HG02970 (cell line): ENCODE results near the gene DNAJC21.
A peak's percentile ranks its signal among the peaks of the same experiment; 100 is the strongest.

ENCODE experiments used
- ATAC-seq: cut with Tn5 transposase; IDR thresholded peaks from one replicate; pipeline ENCODE4 v1.9.1; 2021; ENCODE audit warnings: mild to moderate bottlenecking, moderate library complexity, moderate number of reproducible peaks; ENCODE audit not compliant: unreplicated experiment, low FRiP score

DNAJC21 gene

DNA sequence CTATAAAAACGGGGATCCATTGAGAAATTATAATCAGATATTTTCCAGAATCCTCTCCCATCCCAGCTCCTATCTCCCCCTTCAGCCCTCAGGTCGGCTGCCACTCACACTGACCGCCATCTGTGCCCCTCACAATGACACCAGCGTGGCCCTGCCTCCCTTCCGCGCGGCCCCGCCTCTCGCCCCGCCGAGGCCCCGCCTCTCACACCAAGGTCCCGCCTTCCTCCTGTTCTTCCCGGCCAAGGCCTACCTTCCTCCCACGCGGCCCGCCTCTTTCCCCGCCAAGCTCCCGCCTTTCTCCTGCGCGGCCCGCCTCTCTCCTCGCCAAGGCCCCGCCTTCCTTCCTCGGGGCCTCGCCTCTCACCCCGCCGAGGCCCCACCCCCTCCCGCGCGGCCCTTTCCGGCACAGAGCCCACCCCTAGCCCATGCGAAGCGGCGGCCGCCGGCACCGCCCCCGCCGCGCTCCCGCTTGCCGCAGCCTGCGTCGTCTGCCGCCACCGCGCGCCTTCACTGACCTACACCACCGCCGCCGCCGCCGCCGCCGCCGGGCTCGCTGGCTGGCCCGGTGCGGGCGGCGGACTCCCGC, at the start of gene DNAJC21:
DNAJC21 (plus strand) TSS at position 426 of the 586 bp plus-strand sequence. CDS start 261 bp downstream, outside the sequence.
- ATAC-seq, result peak; percentile 92

DNA sequence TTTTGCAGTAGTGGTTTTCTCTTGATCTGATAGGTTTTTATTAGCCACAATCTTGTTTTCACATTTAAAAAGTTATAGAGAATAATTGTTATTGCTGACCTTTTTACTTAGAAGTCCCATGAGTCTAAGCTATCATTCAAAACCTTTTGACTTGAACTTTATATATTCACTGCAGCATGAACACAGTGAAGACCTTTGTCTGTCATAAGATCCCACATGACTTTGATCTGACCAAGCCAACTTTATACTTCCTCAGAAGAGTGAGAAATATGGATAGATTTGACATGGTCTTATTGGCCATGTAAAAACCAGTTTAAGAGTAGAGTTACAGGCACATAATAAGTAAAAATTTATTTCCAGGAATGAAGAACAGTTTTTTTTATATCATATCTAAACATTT, 48.1 kb upstream of the DNAJC21 start:
- ATAC-seq, result no peak

DNA sequence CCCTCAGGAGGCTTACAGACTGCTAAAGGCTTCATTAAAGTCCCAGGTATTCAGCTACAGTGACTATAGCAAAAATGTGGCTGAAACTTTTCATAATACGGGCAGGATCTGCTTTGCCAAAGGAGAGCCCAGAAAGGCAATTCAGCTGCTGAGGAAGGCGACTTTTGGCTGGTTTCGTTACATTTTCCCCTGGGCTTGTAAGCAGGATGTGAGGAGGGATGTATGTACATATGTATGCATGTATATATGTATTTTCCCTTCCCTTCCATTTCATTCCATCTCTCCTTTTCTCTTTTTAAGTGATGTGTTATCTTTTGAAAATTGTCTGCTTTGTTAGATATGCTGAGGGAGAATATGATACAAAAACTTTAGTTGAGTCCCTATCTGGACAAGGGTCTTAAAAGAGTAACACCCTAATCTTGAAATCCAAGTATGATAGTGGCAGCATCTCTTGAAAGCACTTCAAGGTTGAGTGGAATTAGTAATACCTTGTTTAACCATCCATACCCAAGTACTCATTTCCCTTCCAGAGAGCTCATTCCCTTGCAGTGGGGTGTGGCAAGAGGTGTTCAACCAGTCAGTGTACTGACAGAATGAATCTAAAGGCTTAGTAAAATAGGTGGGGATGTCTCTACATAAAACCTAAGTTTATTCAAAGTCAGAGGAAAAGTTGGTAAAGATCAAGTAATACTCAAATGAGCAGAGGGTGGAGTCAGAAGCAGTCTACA, 42.8 kb upstream of the DNAJC21 start:
- ATAC-seq, result no peak

DNA sequence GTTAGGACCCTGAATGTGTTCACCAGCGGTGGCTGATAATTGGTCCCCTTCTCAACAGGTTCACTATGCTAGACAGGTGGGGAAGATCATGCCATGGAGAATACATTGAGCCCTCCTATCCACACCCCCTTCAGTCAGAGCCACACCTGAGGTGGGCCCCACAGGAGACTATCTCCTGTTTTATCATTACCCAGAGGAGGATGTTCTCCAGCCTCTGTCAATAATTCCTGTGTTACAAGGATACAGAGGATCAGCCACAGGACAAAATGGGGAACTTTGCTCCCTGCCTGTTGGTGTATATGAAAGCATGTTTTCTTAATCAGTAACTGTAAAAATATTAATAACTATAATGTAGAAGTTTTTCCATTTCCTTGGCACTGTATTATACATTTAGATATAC, 40.0 kb upstream of the DNAJC21 start:
- no peak for ATAC-seq

DNA sequence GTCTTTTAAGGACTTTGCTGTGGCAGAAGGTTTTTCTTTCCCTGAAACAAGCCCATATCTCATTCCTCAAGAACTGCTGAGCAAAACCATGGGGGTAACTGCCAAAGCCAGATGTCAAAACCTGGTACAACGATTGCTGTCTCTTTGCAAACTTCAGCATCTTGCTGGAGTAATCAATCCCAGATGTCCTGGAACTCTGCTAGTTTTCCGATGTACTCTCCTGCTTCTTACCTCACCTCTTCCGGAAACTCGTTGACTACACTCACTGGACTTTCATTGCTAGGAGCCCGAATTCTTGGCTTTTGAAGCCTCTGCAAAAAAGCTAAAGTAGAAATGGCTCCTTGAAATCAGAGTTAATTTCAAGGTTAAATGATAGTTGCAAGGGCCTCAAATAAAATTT, 37.4 kb upstream of the DNAJC21 start:
- no peak for ATAC-seq

DNA sequence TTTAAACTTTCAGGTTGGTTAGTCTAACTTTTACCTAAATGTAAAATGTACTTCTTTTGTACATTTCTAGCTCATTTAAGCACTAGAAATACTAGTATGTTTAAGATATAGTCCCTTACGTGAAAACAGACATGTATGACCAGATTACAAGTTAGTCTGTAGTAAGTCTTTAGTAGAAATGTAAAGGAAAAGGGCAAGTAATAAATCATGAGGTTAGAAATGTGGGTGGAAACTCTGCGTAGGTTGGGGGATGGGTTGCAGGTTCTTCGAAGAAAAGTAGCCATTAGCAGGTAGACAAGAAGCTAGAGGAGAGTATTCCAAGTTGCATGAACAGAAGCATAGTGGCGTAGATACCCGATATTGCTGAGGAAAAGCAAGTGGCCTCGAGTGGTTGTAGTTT, 36.9 kb upstream of the DNAJC21 start:
- no peak for ATAC-seq

DNA sequence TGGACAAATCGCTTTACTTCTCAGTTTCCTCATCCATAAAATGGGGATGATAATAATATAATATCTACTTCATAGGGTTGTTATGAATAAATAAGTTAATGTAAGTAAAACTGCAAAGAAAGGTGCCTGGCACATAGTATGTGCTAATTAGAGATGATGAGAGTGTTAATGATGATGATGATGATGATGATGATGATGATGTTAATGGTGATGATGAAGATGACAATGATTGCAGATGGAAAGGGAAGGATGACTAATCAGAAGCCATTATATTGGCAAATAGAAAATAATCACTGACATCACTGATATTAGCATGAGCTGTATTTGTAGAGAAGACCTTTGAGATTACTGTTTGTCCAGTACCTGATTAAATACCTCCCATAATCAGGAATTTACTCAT, 34.6 kb upstream of the DNAJC21 start:
- ATAC-seq, result no peak

DNA sequence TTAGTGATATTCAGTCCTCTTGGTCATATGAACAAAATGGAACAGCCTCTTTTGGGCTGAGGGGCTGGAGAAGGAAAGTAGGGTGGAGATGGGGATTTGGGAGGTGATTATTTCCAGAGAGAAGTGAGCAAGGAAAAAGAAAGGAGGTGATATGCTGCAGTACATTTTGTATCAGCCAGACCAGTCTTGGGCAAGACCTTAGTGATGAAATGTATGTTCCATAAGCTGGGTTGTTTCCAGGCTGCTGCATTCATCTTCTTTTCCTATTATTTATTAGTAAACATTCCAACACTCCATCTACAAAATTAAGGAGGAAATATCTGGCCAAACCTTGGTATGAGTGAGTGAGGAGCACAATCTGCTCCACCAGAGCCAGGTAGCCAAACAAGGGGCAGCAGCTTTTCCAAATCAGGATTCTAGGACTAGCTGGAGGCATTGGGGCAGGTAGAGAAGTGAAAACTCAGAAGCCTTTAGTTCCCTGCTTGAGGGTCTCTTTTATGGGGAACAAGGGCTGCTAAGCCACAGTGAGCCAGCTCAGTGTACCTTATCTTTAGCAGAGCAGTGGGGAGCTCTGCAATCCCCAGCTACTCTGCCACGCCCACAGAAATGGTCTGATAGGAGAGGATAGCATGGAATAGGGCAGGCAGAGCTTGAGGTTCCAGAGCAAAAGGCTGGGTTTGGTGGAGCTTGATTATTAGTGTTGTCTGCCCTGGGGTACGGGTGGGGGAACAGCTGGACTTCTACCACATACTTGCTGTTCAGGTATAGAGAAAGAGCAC, 33.5 kb upstream of the DNAJC21 start:
- ATAC-seq, result no peak

DNA sequence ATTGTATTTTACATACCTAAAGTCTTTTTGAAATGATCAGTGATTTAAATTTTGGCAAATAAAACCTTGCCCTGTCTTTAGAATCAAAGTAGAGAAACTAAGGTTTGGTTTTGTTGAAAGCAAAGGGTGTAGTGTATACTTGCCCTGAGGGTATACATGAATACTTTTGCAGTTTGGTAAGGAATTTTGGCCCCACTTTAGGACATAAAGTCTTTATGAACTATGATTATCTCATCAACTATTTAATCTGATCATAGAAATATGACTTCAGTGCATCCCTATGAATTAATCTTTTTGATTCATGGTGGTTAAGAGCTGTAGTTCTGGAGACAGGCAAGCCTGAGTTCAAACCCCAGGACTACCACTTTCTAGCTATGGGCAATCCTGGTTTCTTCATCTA, 31.7 kb upstream of the DNAJC21 start:
- ATAC-seq, result no peak

DNA sequence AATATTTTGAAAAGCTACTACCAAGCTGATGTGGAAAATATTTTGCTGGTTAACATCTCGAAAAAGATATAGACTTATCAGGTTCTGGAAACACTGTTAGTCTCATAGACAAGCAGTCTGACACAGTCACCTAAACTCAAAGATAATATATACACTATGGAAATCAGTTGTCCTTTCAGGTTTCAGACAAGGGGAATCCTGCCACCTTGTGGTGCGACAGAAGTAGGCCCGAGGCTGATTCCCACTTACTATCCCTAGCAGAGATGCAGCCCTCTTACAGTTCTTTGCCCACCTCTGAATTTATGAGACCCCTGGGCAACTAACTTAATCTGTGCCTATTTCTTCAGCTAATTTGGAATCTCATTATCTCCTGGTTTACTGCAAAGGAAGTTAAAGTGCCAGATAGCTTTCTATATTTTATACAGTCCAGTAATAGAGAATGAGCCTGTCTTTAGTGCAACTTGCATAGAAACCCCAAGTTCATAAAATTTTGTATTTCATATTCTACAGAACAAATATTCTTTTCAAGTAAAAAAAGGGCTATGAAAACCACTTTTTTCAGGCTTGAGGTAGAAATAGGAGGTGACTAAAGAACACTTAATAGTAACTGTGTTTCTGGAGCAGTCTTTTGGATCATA, 31.0 kb upstream of the DNAJC21 start:
- no peak for ATAC-seq

DNA sequence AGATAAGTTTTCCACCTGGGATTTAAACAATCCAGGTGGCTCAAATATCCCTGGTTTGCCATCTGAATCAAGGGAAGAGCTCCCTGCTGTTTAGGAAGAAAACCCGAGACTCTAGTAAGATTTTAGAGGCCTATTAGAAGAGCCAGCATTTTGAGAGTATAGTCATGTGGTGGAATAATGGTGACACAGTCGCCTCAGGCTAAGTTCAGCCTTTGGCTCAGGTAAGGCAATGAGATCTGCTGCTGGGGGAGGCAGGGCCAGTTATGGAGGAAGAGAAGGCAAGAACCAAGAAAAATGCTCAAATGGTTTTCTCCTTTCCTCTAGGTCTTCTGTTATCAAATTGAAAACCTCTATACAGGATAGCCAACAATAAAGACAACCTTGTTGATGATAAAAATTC, 30.3 kb upstream of the DNAJC21 start:
- ATAC-seq, result no peak

DNA sequence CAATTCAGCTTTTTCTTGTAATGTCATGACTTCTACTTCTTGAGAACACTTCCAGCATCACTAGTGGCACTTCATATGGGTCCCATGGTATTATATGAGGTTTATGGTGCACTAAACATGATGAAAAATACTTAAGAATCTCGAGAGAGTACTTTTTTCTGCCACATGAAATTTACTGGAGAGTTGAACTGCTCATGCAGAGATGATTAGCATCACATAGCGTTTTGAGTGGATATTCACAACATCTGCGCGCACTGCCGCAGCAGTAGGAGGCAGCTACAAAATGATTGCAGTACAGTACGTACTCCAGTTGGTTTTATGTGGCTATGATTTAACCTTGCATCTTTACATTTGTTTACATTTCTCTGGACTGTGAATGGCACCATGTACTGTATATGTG, 28.7 kb upstream of the DNAJC21 start:
- no peak for ATAC-seq

DNA sequence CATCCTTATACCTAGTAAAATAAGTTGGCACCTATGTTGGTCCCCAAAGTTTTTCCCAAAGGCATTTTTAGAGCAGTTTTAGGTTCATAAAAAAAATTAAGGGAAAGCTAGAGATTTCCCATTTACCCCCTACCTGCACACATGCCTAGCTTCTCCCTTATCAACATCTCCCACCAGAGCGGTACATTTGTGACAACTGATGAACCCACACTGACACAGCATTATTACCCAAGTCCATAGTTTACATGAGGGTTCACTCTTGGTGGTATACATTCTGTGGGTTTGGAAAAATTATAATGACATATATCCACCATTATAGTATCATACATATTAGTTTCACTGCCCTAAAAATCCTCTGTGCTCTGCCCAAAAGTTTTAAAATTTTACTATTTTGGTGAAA, 26.1 kb upstream of the DNAJC21 start:
- ATAC-seq, result no peak

DNA sequence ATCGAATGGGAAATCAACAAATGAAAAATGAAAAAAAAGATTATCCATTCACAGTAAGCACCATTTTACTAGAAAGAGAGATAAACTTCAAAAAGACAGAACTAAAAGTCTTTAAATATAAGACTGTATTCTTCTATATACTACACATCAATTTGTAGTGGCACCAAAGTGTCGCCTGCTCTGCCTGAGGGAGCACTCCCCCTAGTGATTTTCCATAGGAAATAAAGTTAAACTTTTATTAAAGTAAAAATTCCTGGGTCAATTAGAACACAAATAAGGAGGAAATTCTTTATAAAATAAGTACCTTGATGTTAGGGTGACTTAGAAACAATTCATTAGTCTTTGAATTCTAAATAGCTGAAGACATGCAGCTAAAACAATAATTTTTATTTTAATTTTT, 23.8 kb upstream of the DNAJC21 start:
- ATAC-seq, result no peak

DNA sequence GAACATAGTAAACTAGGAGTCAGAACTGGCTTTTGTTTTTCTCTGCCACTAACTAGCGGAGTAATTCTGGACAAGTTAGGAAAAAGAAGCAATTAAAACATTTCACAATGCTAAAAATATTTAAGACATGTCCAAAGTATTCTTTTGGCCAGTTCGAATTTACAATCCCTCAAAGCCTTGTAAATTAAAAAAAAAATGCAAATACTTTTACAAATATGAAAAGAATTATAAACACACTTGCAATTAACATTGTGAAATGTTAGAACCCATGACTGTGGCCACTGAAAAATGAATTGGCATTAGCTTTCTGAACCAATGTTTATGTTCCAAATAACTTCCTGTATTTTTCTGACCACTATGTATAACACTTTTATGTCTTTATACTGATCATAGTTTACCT, 16.3 kb upstream of the DNAJC21 start:
- ATAC-seq, result no peak

DNA sequence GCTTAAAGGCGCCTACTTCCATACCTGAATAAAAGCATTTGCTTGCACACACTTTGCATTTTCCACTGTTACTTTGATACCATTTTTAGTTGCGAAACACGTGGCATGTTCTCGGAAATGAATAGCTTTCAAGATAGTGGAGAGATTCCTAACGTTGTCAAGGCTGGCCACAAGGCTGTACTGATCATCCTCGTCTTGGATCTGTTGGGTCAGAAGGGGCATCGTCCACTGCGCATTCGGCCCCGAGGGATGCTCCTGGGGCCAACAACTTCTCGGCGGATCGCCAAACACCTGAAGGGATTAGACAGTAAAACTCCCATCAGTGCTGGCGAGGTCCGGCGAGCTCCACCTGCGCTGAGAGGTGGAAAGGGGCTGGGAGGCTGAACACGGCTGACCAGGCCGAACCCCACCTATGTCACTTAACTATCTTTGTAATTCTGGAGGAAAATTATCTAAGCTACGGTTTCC, 14.7 kb upstream of the DNAJC21 start:
- ATAC-seq, result peak; percentile 7

DNA sequence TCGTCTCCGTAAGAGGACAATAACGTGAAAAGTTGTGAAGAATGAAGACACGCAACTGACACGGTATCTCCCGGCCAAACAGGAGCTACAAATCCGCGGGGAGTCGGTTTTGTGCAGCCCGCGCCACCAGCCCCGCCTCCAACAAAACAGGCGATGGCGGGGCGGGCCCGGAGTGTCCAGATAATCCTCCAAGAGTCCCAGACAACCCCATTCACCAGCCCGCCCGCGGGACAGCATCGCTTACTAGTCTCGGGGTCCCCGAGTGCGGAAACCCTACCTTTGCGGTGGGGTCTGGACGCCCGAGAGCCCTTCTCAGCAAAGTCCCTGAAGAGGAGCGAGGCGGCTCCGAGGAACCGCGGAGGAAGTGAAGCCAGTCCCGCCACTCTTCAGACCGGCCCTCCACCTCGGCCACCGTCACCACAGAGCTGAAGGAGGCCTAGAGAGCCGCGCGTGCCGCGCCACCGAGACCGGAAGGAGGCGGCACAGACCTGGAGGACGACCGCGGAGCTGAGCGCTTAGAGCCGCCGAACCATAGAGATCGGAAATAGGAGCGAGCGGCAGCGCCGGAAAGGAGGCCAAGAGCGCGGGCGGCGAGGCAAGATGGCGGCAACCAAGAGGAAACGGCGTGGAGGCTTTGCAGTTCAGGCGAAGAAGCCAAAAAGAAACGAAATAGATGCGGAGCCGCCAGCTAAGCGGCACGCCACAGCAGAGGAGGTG, 14.1 kb upstream of the DNAJC21 start, which contains the start of the genes BRIX1 and RAD1:
BRIX1 (plus strand) TSS at position 573 of the 717 bp plus-strand sequence; CDS start at position 601, 28 bp downstream.
RAD1 (minus strand) TSS at position 366 of the 717 bp plus-strand sequence. CDS start 612 bp downstream, outside the sequence.
- ATAC-seq, result peak; percentile 99

DNA sequence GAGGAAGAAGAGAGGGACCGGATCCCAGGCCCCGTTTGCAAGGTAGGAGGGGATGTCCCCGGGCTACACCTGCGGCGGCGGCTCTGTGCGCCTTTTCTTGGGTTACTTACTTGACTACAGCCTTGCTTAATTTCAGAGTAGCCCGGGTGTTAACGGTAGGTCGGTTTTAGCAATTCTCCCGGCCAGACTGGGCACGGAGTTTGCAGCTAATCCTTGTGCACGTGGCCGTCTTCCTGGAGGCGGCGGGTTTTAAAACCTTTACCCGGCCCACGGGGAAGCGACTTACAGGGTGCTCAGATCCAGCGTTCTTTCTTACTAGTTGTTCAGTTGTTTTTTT, 13.5 kb upstream of the DNAJC21 start:
- ATAC-seq, result peak; percentile 23

DNA sequence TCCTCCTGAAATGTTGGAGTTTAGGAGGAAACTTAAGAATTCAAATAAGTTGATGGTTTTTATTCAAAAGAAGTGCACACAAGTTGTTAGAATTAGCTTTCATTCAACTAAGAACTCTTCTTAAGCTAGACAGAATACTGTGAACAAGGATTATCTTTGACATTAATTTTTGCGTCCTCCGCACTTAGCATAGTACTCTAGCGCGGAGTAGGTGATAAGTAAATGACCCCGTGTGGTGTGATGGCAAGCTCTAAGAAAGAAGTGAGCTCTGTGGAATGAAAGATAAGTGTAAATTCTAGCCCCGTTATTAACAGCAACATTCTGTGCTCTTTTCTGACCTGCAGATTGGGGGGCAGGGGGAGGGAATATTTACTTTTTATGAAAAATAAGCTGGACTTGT, 12.8 kb upstream of the DNAJC21 start:
- no peak for ATAC-seq

DNA sequence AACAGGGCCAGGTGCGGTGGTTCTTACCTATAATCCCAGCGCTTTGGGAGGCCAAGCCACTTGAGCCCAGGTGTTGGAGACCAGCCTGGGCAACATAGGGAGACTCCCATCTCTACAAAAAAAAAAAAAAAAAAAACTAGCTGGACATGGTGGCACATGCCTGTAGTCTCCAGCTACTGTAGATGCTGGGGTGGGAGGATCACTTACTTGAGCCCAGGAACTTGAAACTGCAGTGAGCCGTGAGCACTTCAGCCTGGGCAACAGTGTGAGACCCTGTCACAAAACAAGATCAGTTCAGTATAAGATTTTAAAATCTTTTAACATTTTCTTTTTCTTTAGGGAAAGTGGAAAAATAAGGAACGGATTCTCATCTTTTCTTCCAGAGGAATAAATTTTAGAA, 11.3 kb upstream of the DNAJC21 start:
- ATAC-seq, result no peak
